Melanocyte of skin (primary cell): Measurements from ENCODE around the gene REEP6. TPM values are rescaled to one million over a fixed set of nuclear protein-coding genes. Genes with fewer than 3 reads are reported as not detected.

Source experiments
- total RNA-seq, 2 donors: library from RNA; depleted of rRNA; stranded (reverse); fragments of >200 nt; gene quantifications; 2 replicates each; pipeline ENCODE4 v1.2.3, GENCODE V29; 2012

REEP6 gene
- total RNA-seq: 1 to 10 TPM; 3.0 to 3.1 TPM

GRCh38 chr19:1491114-1491848 is at the start of gene REEP6:
REEP6 (plus strand) TSS chr19:1491181; CDS start chr19:1491270, 89 bp downstream.

GRCh38 chr19:1449467-1450442 is 41.2 kb upstream of the REEP6 start, which contains the start of gene APC2:
APC2 (plus strand) TSS chr19:1450121; CDS start chr19:1453002, 2,881 bp downstream.

DNA sequence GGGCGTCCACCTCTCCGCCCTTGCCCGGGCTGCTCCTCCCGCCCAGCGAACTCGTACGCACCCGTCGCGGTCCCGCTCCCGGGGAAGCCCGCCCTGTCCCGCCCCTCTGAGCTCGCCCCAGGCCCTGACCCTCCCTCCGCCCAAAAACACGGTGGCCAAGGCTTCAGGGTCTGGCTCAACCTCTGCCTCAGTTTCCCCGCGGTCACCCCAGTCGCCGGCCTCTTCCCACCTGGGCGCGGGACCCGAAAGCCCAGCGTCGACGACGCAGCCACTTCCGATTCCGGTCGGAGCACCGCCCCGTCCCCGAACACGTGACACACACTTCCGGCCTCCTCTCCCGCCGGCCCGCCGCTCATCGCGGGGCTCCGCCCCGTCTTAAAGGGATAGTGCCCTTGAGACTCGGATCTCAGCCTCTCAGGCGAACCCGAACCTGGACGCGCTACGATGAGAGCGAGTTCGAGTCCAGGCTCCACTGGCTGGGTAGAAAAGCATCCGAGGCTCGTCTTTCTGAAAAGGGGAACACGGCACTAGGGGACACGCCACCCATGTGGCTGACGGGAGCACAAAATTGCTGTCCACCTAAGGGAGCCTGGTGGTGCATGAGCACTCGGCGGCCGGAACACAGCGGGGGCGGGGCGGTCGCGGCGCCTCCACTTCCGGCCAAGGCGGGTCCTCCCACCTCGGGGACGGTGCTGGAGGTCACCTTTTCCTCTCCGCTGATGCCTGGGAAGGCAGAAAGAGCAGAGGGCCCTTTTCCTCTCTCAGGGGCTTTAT is 11.9 kb upstream of the REEP6 start, which contains the start of gene C19orf25:
Gene C19orf25, minus strand, starts transcription at position 282 of the 774 bp plus-strand sequence. CDS start 312 bp downstream, outside the sequence.

DNA sequence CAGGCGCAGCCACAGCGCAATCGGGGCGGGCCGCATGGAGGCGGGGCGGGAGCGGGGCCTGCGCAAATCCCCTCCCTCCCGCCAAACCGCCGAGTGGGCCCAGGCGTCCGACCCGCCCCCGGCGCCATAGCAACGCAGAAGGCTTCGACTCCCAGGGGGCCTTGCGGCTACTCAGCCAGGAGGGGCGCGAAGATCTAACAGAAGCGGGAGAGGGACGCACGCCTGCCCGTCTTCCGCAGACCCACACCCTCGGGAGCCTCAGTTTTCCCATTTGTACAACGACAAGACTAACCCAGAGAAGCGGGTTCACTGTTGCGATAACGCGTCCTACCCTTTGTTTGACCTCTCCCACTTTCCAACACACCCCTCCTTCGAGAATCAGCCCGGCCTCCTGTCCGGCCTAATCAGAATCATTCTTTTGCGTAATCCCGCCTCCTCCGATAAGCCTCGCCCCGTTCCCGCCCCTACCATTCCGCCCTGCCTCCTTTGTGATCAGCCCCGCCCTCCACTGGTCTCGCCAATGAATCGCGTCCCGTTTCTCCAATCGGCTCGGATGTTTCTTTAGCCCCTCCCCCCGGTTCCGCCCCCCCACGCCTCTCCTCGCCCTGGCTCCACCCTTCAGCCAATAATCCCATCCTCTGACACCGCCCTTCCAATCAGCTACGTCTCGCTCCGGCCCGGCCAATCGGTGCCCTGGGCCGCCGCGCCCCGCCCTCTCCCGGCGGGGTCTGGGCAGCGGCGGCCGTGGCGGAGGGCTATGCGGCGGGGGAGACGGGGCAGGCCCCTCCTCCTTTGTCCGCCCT is 469 bp upstream of the REEP6 start, which contains the start of gene PCSK4:
Gene PCSK4, minus strand, starts transcription at position 40 of the 803 bp plus-strand sequence. Its CDS starts 4 bp downstream, at position 36.

GRCh38 chr19:1512671-1513498 is 21.9 kb downstream of the REEP6 start, which contains the start of gene ADAMTSL5:
ADAMTSL5 (minus strand) TSS chr19:1513019; CDS start chr19:1510943, 2,076 bp downstream.

DNA sequence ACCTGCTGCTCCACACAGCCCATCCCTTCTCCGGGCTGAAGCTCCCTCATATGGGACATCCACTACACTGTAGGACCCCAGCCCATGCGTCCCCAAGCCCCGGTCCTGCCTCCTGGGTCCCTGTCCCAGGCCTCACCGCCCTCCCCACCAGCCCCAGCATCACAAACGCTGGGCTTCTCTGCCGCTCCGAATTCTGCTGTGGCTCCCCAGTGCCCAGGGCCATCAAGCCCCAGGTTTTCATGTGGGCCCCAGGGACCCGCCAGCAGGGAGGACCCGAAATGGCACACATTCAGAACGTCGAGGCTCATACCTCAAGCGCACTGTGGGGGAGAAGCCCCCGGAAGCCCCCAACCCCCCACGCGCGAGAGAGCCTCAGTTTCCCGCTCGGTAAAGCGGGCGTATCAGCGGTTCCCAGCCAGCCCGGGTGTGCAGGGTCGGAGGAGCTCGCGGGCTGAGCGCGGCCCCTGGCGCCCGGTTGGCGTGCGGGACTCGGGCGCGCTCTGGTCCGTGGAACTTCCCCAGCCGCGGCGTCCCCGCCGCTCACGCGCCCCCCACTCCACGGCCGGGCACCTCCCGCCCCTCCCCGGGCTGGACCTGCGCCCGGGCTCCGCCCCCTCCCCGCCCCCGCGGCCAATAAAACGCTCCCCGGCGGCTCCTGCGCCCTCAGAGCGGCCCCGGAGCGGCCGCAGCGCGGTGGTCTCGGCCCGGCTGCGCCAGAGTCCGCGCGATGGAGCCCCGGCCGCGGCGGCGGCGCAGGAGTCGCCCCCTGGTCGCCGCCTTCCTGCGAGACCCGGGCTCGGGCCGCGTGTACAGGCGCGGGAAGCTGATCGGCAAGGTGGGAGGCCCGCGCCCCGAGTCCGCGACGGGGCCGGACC is 32.7 kb downstream of the REEP6 start, which contains the start of gene PLK5:
Gene PLK5, plus strand, starts transcription at position 666 of the 875 bp plus-strand sequence. CDS start 2,920 bp downstream, outside the sequence.

Other genes starting within 250 kb of the REEP6 start
- 10 to 100 TPM; 19.6 to 31.0 TPM for gene ATP5F1D, start 249.4 kb upstream of the REEP6 start, total RNA-seq
- gene MIDN, start 242.6 kb upstream of the REEP6 start, total RNA-seq: 10 to 100 TPM in 1 of 2 donors, 1 to 10 TPM in 1; 9.3 to 12.3 TPM
- 100 to 1,000 TPM in 1 of 2 donors, 10 to 100 TPM in 1; 67.3 to 137 TPM for gene CIRBP, start 221.8 kb upstream of the REEP6 start, total RNA-seq
- 10 to 100 TPM; 47.8 to 63.6 TPM for gene FAM174C, start 215.7 kb upstream of the REEP6 start, total RNA-seq
- gene EFNA2, start 205.3 kb upstream of the REEP6 start, total RNA-seq: not detected
- 10 to 100 TPM; 87.2 to 89.5 TPM for gene NDUFS7, start 107.3 kb upstream of the REEP6 start, total RNA-seq
- 10 to 100 TPM; 19.3 to 20.6 TPM for gene GAMT, start 89.6 kb upstream of the REEP6 start, total RNA-seq
- 10 to 100 TPM; 41.6 to 61.6 TPM for gene DAZAP1, start 83.6 kb upstream of the REEP6 start, total RNA-seq
- gene RPS15, start 52.8 kb upstream of the REEP6 start, total RNA-seq: 100 to 1,000 TPM; 480 to 582 TPM
- gene APC2, start 41.1 kb upstream of the REEP6 start, total RNA-seq: under 1 TPM; under 0.01 TPM
- 10 to 100 TPM; 20.0 to 26.6 TPM for gene C19orf25, start 12.0 kb upstream of the REEP6 start, total RNA-seq
- gene PCSK4, start 831 bp upstream of the REEP6 start, total RNA-seq: 1 to 10 TPM in 1 of 2 donors, under 1 TPM in 1; 0.67 to 2.4 TPM
- gene ADAMTSL5, start 21.8 kb downstream of the REEP6 start, total RNA-seq: 1 to 10 TPM; 1.7 to 2.4 TPM
- under 1 TPM in 1 of 2 donors, not detected in 1; under 0.01 TPM for gene PLK5, start 32.9 kb downstream of the REEP6 start, total RNA-seq
- 10 to 100 TPM; 16.5 to 18.0 TPM for gene MEX3D, start 77.1 kb downstream of the REEP6 start, total RNA-seq
- gene MBD3, start 101.7 kb downstream of the REEP6 start, total RNA-seq: 10 to 100 TPM; 68.1 to 69.3 TPM
- gene UQCR11, start 114.3 kb downstream of the REEP6 start, total RNA-seq: 10 to 100 TPM; 38.9 to 56.3 TPM
- 10 to 100 TPM; 34.8 to 49.3 TPM for gene TCF3, start 161.4 kb downstream of the REEP6 start, total RNA-seq